NCI-H146 (cell line): ENCODE data around the gene MUC21.
"Not testable (repeated sequence)": the region's sequence is repeated elsewhere in the genome, so short reads cannot be mapped to it uniquely, and the experiment has no call there.

ENCODE experiments used
- DNase-seq: peaks from one replicate; lab custom pipeline; 2025; lab: John Stamatoyannopoulos, UW

The MUC21 gene

GRCh38 chr6:31008165-31008564 is 24.6 kb downstream of the MUC21 start:
- no peak for DNase-seq

- no peak for DNase-seq
These were observed 26.2 kb downstream of the MUC21 start for GRCh38 chr6:31009731-31010130.

DNA sequence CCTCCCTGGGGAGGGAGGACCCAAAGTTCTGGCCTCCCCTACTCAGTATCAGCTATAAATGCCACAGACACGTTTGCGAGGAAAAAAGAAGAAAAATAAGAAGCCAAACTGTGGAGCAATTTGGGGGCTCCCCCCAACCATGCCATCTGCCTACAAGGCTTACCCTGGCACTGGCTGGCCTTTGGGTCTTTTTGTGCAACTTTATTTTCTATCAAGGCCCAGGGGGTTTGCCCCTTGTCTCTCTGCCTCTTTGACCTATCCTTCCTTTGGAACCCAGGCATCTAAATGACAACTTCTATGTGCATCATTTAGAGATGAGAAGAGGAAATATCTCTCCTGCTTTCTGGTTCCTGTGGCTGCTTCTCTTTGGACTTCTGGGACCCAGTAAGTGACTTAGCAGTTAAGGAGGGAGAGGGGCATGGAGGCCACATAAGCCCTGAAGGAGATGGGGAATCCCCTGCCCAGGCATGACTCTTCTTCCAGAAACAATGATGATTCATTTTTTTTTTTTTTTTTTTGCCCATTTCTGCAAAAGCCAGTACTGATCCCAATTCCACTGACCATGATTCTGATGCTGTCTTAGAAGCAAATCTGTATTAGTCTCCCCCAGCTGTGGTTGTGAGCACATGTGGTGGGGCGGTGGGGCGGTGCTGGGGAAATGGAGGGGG is 27.0 kb downstream of the MUC21 start, which contains the start of gene MUC22:
MUC22 (plus strand) TSS at position 82 of the 668 bp plus-strand sequence; CDS start at position 315, 233 bp downstream.
- DNase-seq: no peak

DNA sequence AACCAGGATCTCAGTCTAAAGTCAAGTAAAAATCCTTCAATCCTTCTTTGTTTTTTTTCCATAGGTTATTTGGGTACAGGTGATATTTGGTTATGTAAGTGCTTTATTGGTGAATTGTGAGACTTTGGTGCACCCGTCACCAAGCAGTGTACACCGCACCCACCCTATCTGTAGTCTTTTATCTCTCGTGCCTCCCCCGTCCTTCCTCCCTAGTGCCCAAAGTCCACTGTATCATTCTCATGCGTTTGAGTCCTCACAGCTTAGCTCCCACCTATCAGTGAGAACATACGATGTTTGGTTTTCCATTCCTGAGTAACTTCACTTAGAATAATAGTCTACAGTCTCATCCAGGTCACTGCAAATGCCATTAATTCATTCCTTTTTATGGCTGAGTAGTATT is 27.6 kb downstream of the MUC21 start:
- DNase-seq: no peak

DNA sequence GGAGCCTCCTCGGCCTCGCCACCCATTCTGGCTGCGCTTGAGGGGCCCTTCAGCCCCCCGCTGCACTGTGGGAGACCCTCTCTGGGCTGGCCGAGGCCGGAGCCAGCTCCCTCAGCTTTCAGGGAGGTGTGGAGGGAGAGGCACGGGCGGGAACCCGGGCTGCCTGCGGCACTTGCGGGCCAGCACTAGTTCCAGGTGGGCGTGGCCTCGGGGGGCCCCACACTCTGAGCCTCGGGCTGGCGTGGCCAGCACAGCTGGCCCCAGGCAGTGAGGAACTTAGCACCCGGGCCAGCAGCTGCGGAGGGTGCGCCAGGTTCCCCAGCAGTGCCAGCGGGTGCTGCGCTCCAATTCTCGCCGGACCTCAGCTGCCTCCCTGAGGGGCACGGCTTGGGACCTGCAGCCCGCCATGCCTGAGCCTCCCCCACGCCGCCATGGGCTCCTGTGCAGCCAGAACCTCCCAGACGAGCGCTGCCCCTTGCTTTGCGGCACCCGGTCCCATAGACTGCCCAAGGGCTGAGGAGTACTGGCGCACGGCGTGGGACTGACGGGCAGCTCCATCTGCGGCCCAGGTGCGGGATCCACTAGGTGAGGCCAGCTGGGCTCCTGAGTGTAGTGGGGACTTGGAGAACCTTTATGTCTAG is 33.3 kb downstream of the MUC21 start:
- no peak for DNase-seq

DNA sequence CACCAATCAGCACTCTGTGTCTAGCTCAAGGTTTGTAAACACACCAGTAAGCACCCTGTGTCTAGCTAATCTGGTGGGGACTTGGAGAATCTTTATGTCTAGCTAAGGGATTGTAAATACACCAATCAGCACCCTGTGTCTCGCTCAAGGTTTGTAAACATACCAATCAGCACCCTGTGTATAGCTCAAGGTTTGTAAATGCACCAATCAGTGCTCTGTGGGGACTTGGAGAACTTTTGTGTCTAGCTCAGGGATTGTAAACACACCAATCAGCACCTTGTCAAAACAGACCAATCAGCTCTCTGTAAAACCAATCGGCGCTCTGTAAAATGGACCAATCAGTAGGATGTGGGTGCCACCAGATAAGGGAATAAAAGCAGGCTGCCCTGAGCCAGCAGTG is 33.9 kb downstream of the MUC21 start:
- DNase-seq: not testable (repeated sequence)

GRCh38 chr6:31020057-31020456 is 36.5 kb downstream of the MUC21 start:
- DNase-seq: no peak

- DNase-seq: not testable (repeated sequence)
These were observed 37.2 kb downstream of the MUC21 start for GRCh38 chr6:31020631-31021255.

- not testable (repeated sequence) for DNase-seq
These were observed 38.4 kb downstream of the MUC21 start for GRCh38 chr6:31021705-31022531.

DNA sequence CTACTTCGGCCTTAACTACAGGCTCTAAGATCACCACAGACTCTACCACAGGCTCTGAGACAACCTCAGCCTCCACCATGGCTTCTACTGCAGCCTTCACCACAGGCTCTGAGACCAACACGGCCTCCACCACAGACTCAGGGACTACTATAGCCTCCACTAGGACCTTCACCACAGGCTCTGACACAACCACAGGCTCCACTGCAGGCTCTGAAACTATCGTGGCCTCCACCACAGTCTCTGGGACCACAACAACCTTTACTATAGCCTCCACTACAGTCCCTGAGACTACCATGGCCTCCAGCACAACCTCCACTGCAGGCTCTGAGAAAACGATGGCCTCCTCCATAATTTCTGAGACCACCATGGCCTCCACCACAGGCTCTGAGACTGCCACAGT is 42.1 kb downstream of the MUC21 start:
- DNase-seq: no peak

DNA sequence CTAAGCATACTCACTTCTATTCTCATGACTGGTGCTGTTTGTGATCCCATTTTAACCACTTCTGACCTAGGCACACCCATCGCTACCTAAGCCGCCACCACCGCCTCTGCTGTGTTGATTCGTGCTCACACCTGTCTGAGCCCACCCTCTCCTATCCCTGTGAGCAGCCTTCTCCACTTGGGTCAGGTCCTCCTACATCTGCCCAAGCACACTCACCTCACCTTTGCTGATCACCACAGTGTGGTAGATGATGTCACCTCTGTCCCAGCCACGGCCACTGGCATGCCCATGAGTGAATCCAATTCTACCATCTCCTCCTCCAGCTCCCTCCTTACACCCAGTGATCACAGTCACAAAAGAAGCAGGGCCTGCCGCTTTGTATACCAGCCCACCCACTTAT is 47.6 kb downstream of the MUC21 start:
- DNase-seq: no peak

GRCh38 chr6:31033075-31033474 is 49.6 kb downstream of the MUC21 start:
- no peak for DNase-seq

GRCh38 chr6:31035862-31036497 is 52.5 kb downstream of the MUC21 start:
- no peak for DNase-seq

DNA sequence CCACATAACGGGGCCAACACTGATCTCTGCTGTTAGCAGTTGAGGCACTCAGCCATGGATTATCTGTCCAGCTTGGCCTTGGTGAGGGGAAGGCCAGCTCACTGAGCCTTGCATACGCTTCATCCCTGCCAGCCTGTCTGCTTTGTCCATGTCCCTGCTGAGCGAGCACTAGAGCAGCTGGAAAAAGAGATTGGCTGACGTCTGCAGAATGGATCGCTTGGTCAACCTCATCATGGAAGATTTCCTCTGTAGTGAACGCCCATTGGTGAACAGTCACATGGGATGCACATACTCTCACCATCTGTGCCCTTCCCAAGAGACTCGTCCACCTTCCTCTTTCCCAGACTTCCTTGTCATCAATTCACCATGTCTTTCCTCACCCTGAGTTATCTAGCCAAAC is 53.7 kb downstream of the MUC21 start:
- no peak for DNase-seq

- no peak for DNase-seq
These were observed 54.2 kb downstream of the MUC21 start for GRCh38 chr6:31037682-31038081.

DNA sequence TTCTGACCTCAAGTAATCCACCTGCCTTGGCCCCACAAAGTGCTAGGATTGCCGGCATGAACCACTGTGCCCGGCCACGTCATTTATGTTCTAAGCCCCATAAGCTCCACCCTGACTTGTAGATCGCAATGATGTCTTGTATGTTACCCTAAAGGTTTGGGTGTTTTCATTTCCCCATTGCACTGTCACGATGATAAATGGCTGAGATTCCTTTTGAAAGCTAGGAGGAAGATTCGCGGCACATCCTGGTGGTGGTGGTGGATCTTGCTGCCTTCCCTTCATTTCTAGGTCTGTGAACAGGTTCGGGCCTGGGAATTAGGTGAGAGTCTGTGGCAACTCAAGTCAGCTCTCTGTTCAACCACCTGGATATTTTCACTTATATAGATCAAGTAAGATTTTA is 55.0 kb downstream of the MUC21 start:
- DNase-seq: no peak
